HT-29 (cell line): ENCODE measurements around the gene MLF2. TPM values are rescaled to one million over a fixed set of nuclear protein-coding genes. Genes with fewer than 3 reads are reported as not detected.
"Not testable (repeated sequence)": the region's sequence is repeated elsewhere in the genome, so short reads cannot be mapped to it uniquely, and the experiment has no call there.

Experiments
- DNase-seq: peaks from one replicate; pipeline ENCODE4 v3.0.0-alpha.2; 2015; ENCODE audit warnings: low spot score
- total RNA-seq: library from RNA; depleted of rRNA; stranded (reverse); fragments of >200 nt; shearing (Covaris generic); gene quantifications from 2 replicates; pipeline ENCODE4 v1.2.3, GENCODE V29; 2014

The MLF2 gene
- total RNA-seq, 1 experiment from 2014 or later: 384 TPM

DNA sequence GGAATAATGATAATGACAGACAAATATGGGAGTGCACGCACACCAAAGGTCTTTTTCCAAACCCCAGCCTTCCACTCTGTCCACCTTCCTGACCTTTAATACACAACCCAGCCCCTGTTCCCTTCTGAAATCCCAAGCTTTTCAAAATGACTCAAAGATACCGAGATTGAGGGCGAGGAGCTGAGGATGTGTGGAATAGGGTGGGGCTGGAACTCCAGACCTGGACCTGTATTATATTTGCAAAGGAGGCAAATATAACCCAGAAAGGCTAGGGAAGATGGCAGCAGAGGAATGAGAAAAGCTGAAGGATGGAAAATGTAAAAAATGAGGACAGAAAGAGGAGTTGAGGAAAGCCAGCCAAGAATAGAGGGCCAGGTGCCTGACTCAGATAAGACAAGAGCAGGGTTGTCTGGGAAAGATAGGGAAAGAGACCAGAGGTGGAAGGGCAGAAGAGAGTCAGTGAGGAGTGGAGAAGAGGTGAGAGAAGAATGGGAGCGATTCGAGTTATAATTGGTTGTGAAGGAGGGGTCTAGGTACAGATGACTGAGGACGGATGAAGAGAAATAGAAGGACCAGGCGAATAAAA lies 12.2 kb upstream of the MLF2 start:
- DNase-seq: no peak

- peak; percentile 83 for DNase-seq
Observed at GRCh38 chr12:6764011-6764828, 11.3 kb upstream of the MLF2 start.

DNA sequence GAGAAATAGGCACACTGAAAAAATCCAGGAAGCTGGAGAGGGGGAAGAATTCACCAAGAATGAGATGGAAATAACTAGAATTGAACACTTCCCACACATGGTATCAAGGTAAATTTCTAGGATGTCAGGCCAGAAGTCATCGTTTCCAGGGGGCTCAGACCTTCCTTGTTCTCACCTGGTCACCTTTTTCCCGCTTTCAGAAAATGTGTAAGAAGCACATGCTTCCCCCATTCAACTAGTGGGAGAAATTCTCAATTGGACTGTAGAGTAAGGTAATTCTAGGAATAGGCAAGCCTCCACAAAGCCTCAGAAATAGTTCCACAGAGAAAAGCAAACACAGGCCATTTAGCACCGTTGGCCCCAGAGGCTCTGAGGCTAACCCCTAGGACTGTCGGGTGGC lies 10.4 kb upstream of the MLF2 start:
- no peak for DNase-seq

DNA sequence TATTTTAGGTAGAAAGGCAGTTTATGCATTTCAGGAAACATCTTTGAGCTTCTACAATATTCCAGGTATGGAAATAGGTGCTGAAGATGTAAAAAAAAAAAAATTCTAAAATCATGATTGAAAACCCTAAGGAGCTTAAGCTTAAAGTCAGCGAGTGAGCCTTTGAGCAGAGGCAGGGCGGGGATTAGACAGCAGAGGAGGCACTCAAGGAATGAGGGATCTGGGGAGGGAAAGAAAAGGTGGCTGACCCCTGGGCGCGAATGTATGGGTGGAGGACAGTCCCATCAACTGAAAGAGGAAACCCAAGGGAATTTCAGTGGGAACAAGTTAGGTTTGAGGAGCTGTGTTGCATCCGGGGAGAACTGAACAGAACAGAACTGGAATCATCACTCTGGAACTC lies 6.8 kb upstream of the MLF2 start:
- DNase-seq: no peak

DNA sequence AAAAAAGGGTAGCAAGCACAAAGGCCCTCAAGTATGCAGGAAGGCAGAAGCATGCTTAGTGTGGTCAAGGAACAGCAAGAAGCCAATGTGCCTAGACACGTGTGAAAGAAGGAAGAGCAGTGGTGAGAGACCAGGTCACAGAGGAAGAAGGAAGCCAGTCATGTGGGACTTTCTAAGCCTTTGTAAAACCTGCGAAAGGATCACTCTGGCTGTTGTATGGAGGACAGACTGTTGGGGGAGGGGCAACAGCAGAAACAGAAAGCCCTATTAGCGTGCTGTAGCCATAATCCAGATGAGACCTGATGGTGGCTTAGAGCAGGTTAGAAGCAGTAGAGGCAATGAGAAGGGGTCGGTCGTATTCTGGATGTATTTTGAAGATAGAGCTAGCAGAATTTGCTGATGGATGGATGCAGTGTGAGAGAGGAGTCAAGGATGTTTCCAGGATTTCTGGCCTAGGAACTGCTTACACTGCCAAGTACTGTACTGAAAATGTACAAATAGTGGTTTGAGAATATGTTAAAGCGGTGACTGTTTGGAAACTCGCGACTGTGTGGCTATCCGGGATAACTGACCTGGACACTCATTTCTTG lies 5.7 kb upstream of the MLF2 start:
- no peak for DNase-seq

DNA sequence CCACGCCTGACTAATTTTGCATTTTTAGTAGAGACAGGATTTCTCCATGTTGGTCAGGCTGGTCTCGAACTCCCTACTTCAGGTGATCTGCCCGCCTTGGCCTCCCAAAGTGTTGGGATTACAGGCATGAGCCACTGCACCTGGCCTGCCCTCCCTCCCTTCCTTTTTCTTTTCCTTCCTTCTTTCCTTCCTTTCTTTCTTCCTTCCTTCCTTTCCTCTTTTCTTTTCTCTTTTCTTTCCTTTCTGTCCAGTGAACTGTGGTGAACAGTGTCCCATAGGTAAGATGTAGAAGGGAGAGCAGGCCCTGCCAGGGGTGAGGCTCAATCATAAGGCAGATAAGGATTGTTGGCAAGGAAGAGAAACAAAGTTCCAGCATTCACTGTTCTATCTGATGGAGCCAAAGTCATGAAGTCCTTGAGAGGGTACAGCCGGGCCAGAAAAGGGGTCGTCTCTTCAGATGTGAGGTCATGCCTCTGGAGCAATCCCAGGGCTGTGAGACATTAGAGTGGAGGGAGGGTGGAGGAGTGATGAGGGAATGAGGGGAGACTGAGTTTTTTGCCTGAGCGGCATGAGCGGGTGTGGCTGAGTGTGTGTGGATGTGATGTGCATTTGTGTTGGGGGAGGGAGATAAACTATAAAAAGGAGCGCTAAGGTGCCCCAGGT lies 4.2 kb upstream of the MLF2 start:
- DNase-seq: no peak

DNA sequence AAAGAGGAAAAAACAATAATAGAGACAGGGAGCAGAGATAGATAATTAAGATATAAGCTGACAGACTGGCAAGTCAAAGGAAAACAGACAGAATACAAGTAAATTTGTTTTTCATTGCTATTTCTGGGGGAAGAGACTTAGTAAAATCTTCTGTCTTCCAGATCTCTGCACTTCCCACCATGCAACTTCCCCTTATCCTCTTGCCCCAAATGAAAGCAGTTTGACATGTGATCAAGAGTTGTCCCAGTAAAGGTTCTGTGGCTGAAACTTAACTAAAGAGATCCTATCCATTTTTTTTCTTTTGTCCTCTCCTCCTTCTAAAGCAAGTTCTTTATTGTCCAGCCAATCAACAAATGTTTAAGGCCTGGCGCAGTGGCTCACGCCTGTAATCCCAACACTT lies 1.5 kb upstream of the MLF2 start:
- DNase-seq: no peak

GRCh38 chr12:6753772-6754356 lies 923 bp upstream of the MLF2 start:
- no peak for DNase-seq

DNA sequence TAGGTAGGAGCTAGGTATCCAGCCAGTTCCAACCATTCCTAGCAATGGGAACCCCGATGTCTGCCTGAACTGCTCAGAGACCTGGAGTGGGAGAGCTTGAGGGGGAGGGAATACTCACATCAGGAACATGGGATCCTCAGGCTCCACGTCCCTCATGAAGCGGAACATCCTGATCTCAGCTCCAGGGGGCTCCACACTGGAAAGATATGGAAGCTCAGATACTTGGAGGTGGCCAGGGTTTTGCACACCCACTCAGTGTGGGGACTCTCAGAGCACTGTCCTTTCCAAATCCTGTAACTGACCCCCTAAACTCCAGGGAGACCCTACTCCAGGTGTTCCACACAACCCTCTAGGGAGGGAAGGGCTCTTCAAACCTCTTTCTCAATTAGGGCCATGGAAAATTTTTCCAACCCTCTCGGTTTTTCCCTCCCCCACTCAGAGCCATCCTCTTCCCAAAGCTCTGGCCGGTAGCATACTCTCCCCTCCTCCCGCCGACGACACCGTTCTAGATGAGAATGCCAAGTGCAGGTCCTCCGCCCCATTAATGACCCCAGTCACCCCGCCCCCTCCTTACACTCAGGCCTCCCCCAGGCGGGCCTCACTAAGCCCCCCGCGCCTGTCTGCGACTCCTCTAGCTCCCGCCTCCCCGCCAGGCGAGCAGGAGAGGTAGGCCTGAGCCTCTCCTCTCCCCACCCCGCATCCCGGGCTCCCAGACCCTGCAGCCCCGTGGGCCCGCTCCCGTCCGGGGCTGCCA lies 597 bp downstream of the MLF2 start:
- DNase-seq: peak; percentile 48

GRCh38 chr12:6751767-6752166 lies 1.2 kb downstream of the MLF2 start:
- DNase-seq: no peak

GRCh38 chr12:6750506-6750905 lies 2.4 kb downstream of the MLF2 start:
- no peak for DNase-seq

GRCh38 chr12:6748761-6749160 lies 4.2 kb downstream of the MLF2 start:
- no peak for DNase-seq

- no peak for DNase-seq
Observed at GRCh38 chr12:6747216-6747615, 5.7 kb downstream of the MLF2 start.

GRCh38 chr12:6745741-6746525 lies 7.0 kb downstream of the MLF2 start:
- DNase-seq: no peak

DNA sequence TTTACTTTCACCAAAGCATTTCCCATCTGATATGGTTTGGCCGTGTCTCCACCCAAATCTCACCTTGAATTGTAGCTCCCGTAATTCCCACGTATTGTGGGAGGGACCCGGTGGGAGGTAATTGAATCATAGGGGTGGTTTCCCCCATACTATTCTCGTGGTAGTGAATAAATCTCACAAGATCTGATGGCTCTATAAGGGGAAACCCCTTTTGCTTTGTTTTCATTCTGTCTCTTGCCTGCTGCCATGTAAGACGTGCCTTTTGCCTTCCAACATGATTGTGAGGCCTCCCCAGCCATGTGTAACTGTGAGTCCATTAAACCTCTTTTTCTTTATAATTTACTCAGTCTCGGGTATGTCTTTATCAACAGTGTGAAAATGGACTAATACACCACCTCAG lies 9.6 kb downstream of the MLF2 start:
- DNase-seq: not testable (repeated sequence)

DNA sequence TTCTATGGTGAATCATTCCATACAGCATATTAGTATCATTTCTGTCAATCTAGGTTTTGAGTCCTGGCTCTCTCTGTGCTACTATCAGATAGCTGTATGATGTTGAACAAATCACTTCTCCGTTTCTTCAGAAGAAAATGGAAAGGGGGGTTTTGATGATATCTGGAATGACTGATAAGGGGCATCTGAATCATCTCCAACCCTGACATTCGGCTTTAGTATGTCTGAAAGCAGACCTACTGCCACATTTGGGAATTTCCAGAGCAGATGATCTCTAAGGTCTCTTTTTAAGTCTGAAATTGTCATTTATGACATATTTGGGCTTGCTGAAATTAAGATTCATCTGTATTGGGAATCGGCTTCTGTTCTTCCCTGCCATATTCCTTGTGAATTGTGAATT lies 10.1 kb downstream of the MLF2 start:
- no peak for DNase-seq

- not testable (repeated sequence) for DNase-seq
Observed at GRCh38 chr12:6742080-6742479, 10.9 kb downstream of the MLF2 start.

GRCh38 chr12:6736754-6737153 lies 16.2 kb downstream of the MLF2 start:
- DNase-seq: no peak

GRCh38 chr12:6735448-6736191 lies 17.3 kb downstream of the MLF2 start:
- DNase-seq: peak; percentile 66
